Measurements from ENCODE around the gene STIMATE. TPM values are rescaled to one million over a fixed set of nuclear protein-coding genes. Genes with fewer than 3 reads are reported as not detected.
A peak's percentile ranks its signal among the peaks of the same experiment; 100 is the strongest.

Gene STIMATE
- total RNA-seq, 1 experiment from 2014 or later: 10.5 TPM

GRCh38 chr3:52791928-52792327 is 105.4 kb downstream of the STIMATE start:
- no peak for DNase-seq (ENCODE audit: low read depth)

GRCh38 chr3:52791366-52791765 is 106.0 kb downstream of the STIMATE start:
- no peak for DNase-seq (ENCODE audit: low read depth)

- no peak for DNase-seq (ENCODE audit: low read depth)
These were observed 106.6 kb downstream of the STIMATE start for GRCh38 chr3:52790741-52791140.

DNA sequence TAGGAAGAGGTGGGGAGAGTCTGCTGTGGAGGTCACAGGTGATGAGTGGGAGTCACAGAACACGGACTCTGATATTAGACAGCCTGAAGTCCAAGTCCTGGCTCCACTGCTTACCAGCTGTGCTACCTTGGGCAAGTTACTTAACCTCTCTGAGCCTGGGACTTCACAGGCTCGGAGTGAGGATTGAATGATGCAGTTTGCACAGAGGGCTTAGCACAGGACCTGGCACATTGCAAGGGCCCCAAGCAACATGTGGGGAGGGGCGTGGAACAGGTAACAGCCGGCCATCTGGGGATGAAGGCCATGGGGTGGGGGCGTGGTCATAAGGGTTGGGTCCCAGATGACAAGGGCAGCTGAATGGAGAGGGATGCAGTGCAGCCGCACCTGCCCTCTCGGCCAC is 107.0 kb downstream of the STIMATE start:
- DNase-seq (ENCODE audit: low read depth): no peak

- DNase-seq (ENCODE audit: low read depth): no peak
These were observed 107.7 kb downstream of the STIMATE start for GRCh38 chr3:52789746-52790040.

- DNase-seq (ENCODE audit: low read depth): no peak
These were observed 108.2 kb downstream of the STIMATE start for GRCh38 chr3:52788890-52789745.

GRCh38 chr3:52787672-52788625 is 109.4 kb downstream of the STIMATE start:
- peak; percentile 22 for DNase-seq (ENCODE audit: low read depth)

DNA sequence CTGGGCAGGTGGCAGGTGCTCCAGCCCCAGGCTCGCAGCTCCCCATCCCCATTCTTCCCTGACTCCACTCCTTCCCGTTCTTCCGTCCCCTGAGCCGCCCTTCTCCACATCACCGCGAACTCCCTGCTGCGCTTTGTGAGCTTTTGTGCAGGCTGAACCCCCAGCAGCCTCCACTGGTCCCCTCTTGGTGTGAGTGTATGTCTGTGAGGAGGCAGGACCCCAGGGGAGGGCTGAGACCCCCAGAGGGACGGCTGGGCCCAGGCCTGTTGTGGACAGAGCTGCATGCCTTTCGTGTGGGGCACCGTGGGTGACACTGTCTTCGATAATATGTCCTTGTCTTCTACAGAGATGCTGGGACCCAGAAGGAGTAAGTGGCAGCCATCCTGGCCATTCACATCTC is 110.1 kb downstream of the STIMATE start:
- no peak for DNase-seq (ENCODE audit: low read depth)

Other genes with a start within 250 kb of the STIMATE start
- gene PBRM1, start 211.6 kb downstream of the STIMATE start, total RNA-seq (2014; rRNA removed; shearing (Covaris generic)): 38.9 and 51.4 TPM in 2 replicates
- gene GNL3, start 211.5 kb downstream of the STIMATE start, total RNA-seq (2014; rRNA removed; shearing (Covaris generic)): 129 and 147 TPM in 2 replicates
- 107 and 130 TPM in 2 replicates for gene GLT8D1, start 191.8 kb downstream of the STIMATE start, total RNA-seq (2014; rRNA removed; shearing (Covaris generic))
- gene SPCS1, start 191.4 kb downstream of the STIMATE start, total RNA-seq (2014; rRNA removed; shearing (Covaris generic)): 209 and 214 TPM in 2 replicates
- 17.7 and 21.3 TPM in 2 replicates for gene NEK4, start 126.6 kb downstream of the STIMATE start, total RNA-seq (2014; rRNA removed; shearing (Covaris generic))
- not detected in 2 replicates for gene ITIH1, start 119.9 kb downstream of the STIMATE start, total RNA-seq (2014; rRNA removed; shearing (Covaris generic))
- not detected in 2 replicates for gene ITIH3, start 102.8 kb downstream of the STIMATE start, total RNA-seq (2014; rRNA removed; shearing (Covaris generic))
- 0.48 and 0.68 TPM in 2 replicates for gene ITIH4, start 66.9 kb downstream of the STIMATE start, total RNA-seq (2014; rRNA removed; shearing (Covaris generic))
- gene MUSTN1, start 62.5 kb downstream of the STIMATE start, total RNA-seq (2014; rRNA removed; shearing (Covaris generic)): 1.1 and 1.3 TPM in 2 replicates
- gene SFMBT1, start 148.5 kb upstream of the STIMATE start, total RNA-seq (2014; rRNA removed; shearing (Covaris generic)): 9.3 and 15.6 TPM in 2 replicates
- gene RFT1, start 232.9 kb upstream of the STIMATE start, total RNA-seq (2014; rRNA removed; shearing (Covaris generic)): 15.7 and 19.6 TPM in 2 replicates